ENCODE measurements around the gene CMSS1.
"Not testable (repeated sequence)": the region's sequence is repeated elsewhere in the genome, so short reads cannot be mapped to it uniquely, and the experiment has no call there.

DNA sequence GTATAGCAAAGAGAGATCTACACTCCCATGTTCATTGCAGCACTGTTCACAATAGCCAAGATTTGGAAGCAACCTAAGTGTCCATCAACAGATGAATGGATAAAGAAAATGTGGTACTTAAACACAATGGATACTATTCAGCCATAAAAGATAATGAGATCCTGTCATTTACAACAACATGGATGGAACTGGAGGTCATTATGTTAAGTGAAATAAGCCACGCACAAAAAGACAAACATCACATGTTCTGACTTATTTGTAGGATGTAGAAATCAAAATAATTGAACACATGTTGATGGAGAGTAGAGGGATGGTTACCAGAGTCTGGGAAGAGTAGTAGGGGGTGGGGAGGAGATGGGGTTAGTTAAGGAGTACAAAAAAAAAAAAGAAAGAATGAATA is 278.6 kb downstream of the CMSS1 start:
- not testable (repeated sequence) for TF ChIP-seq EP300 (IDR thresholded peaks at IDR 0.05; ENCODE audit: borderline replicate concordance in 1 of 2, low read depth in 1 of 2, low read length in 1 of 2); TAF1 (IDR thresholded peaks at IDR 0.05; ENCODE audit: borderline replicate concordance, low read depth, low read length); SIN3A (IDR thresholded peaks at IDR 0.05; ENCODE audit: borderline replicate concordance, low read depth, low read length)
- TF ChIP-seq, protein P1, sequence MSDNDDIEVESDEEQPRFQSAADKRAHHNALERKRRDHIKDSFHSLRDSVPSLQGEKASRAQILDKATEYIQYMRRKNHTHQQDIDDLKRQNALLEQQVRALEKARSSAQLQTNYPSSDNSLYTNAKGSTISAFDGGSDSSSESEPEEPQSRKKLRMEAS (IDR thresholded peaks at IDR 0.05; ENCODE audit: low read depth), result not testable (repeated sequence)

Measured in SK-N-SH (cell line).